Upper lobe of left lung (tissue), 6 donors: ENCODE results near the gene GALNT2. TPM values are rescaled to one million over a fixed set of nuclear protein-coding genes. Genes with fewer than 3 reads are reported as not detected.

Experiments
- ATAC-seq, 2 donors: fragments of 200-7000 bp; cut with Tn5 transposase; one replicate each; pipeline ENCODE4 v1.9.1; 2022; ENCODE audit warnings: mild to moderate bottlenecking in 2 of 2, moderate library complexity in 2 of 2; ENCODE audit not compliant: low FRiP score in 2 of 2
- DNase-seq, 2 donors: peaks; one replicate each; pipeline ENCODE4 v3.0.0-alpha.2; 2019 to 2020
- H3K27ac ChIP-seq, 4 donors: fragments of 200-600 bp; sonication (generic); one replicate each; pipeline ENCODE4 v1.5.1; 2016 to 2019
- H3K27me3 ChIP-seq, 4 donors: fragments of 200-600 bp; sonication (generic); one replicate each; pipeline ENCODE4 v1.5.1; 2017 to 2019
- H3K36me3 ChIP-seq, 4 donors: fragments of 200-600 bp; sonication (generic); one replicate each; pipeline ENCODE4 v1.5.1; 2016 to 2019
- H3K4me1 ChIP-seq, 4 donors: fragments of 200-600 bp; sonication (generic); one replicate each; pipeline ENCODE4 v1.5.1; 2018 to 2019
- H3K4me3 ChIP-seq, 4 donors: fragments of 200-600 bp; sonication (generic); one replicate each; pipeline ENCODE4 v1.5.1; 2017 to 2019; ENCODE audit warnings: mild to moderate bottlenecking in 2 of 4, moderate library complexity in 1 of 4
- H3K9me3 ChIP-seq, 4 donors: fragments of 200-600 bp; sonication (generic); one replicate each; pipeline ENCODE4 v1.5.1; 2018 to 2019
- CTCF ChIP-seq, 6 experiments: fragments of 450-650 bp in 4 of 6; fragments of 200-600 bp in 2 of 6; sonication (generic) in 2 of 6; IDR thresholded peaks; one replicate each; pipeline ENCODE4 v1.5.1; 2016 to 2019; ENCODE audit warnings: antibody characterized with exemption in 6 of 6
- EP300 ChIP-seq, 4 donors: sonication (generic); formaldehyde crosslinking; IDR thresholded peaks; one replicate each; pipeline ENCODE4 v1.5.1; 2017; ENCODE audit warnings: antibody characterized with exemption in 4 of 4, control low read depth in 2 of 4
- POLR2A ChIP-seq, 4 donors: fragments of 450-650 bp; IDR thresholded peaks; one replicate each; pipeline ENCODE4 v1.5.1; 2016 to 2017; ENCODE audit warnings: antibody characterized with exemption in 4 of 4, mild to moderate bottlenecking in 2 of 4
- POLR2AphosphoS5 ChIP-seq, 2 donors: sonication (generic); formaldehyde crosslinking; IDR thresholded peaks; one replicate each; pipeline ENCODE4 v1.5.1; 2017; ENCODE audit warnings: antibody characterized with exemption in 2 of 2
- WGBS, 2 donors: methylation state at CpG; one replicate each; pipeline ENCODE4 v1.1.5; 2017 to 2018; 5-methylcytosine and 5-hydroxymethylcytosine counted together
- total RNA-seq, 6 donors: library from RNA; depleted of rRNA in 4 of 6; stranded (reverse); fragments of >200 nt in 4 of 6; gene quantifications; one replicate each; pipeline versions ENCODE4 v1.1.0 to v1.2.1, GENCODE V29; 2016 to 2021
- donor health status: DM: no; HTN: no; CAD: no; lungs with moderate emphysema.
- donor health status: DM: no; HTN: yes; CAD: no; lungs with severe emphysema.

GALNT2 gene
- total RNA-seq, 6 donors from 2014 or later = 51.3 to 62.3 (median 56.2) TPM

DNA sequence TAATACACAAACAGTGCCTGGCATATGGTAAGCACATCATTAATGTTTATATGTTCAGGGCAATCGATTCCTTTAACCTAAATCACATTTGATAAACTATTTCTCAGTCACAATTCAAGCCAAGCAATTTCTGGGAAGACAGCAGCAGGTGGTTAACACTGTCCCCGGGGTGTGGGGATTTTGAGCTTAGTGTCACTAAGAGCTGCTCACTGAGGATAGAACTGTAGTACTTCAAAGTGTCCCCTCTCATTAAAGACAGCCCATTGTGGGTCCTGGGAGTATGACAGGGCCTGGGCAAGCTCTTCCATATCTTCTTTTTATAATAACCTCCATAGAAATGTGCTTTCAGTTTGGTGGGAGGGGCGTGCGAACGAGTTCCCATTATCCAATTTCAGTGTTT lies 8.4 kb upstream of the GALNT2 start:
- 85 to 91% methylated on average over 5 of the region's 5 CpGs for WGBS, 2 donors
- no peak overlapping the region for H3K27ac ChIP-seq
- TF ChIP-seq CTCF (IDR thresholded peaks at IDR 0.05) (no peak), EP300 (IDR thresholded peaks at IDR 0.05) (no peak), POLR2AphosphoS5 (IDR thresholded peaks at IDR 0.05) (no peak), POLR2A (IDR thresholded peaks at IDR 0.05) (no peak)
- H3K36me3 ChIP-seq = no peaks in the 10 kb centered on the region
- no peaks in the 10 kb centered on the region for H3K27me3 ChIP-seq
- ATAC-seq = no peak
- no peaks in the 10 kb centered on the region for H3K9me3 ChIP-seq
- H3K4me1 ChIP-seq = no peaks in the 10 kb centered on the region
- no peak overlapping the region for H3K4me3 ChIP-seq
- DNase-seq = no peak

DNA sequence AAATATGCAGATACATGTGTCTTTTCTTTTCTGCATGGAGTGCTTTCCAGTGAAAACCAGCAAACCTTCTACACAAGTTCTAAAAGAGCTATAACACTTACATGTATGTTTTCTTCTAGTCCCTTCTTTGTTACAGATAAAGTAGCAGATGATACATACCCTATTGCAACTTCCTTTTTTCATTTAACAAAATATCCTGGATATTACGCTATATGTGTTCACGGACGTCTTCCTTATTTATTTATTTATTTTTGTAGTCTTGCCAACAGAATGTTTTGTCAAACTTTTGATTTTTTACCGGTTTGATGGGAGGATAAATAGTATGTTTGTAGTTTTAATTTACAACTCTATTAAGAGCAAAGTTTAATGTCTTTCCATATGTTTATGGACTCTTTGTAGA lies 5.2 kb upstream of the GALNT2 start:
- Histone ChIP-seq H3K27me3 (no peaks in the 10 kb centered on the region), H3K4me1 (peaks cover 0 to 8% (median 7%) of the 10 kb centered on the region in 4 donors), H3K36me3 (no peaks in the 10 kb centered on the region), H3K27ac (no peak overlapping the region), H3K4me3 (no peak overlapping the region), H3K9me3 (no peaks in the 10 kb centered on the region)
- no peak for ATAC-seq
- 82 to 90% methylated on average over 4 of the region's 4 CpGs for WGBS, 2 donors
- TF ChIP-seq CTCF (IDR thresholded peaks at IDR 0.05) (no peak), POLR2A (IDR thresholded peaks at IDR 0.05) (no peak), EP300 (IDR thresholded peaks at IDR 0.05) (no peak), POLR2AphosphoS5 (IDR thresholded peaks at IDR 0.05) (no peak)
- no peak for DNase-seq

DNA sequence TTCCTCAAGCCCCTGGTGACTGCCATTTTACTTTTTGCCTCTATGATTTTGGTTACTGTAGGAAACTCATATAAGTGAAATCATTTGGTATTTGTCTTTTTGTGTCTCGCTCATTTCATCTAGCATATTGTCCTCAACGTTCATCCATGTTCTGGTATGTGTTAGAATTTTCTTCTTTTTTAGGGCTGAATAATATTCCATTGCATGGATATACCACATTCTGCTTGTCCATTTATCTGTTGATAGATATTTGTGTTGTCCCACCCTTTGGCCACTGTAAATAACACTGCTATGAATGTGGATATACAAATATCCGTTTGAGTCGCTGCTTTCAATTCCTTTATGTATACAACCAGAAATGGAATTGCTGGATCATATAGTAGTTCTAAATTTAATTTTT lies 4.5 kb upstream of the GALNT2 start:
- Histone ChIP-seq H3K27me3 (no peaks in the 10 kb centered on the region), H3K4me1 (peaks cover 0 to 8% (median 7%) of the 10 kb centered on the region in 4 donors), H3K9me3 (no peaks in the 10 kb centered on the region), H3K4me3 (no peak overlapping the region), H3K36me3 (no peaks in the 10 kb centered on the region), H3K27ac (no peak overlapping the region)
- TF ChIP-seq POLR2A (IDR thresholded peaks at IDR 0.05) (no peak), EP300 (IDR thresholded peaks at IDR 0.05) (no peak), CTCF (IDR thresholded peaks at IDR 0.05) (no peak), POLR2AphosphoS5 (IDR thresholded peaks at IDR 0.05) (no peak)
- ATAC-seq (no peak), DNase-seq (no peak)
- WGBS, 2 donors = 73 to 83% methylated on average over 4 of the region's 4 CpGs

DNA sequence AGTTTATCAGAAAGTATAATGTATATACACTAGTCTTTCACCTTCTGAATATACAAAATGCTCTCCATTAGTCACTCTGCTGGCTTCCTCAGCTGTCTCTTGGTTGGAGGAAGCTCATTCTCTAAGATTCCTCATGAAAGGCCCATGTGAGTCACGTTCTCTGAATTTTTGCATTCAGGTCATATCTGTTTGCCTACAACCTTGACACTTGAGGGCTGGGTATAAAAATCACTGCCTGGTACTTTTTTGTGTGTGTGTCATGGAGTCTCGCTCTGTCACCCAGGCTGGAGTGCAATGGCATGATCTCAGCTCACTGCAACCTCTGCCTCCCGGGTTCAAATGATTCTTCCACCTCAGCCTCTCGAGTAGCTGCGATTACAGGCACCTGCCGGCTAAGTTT lies 2.8 kb upstream of the GALNT2 start:
- ATAC-seq (no peak), DNase-seq (no peak)
- Histone ChIP-seq H3K4me3 (no peak overlapping the region), H3K27ac (no peak overlapping the region), H3K27me3 (no peaks in the 10 kb centered on the region), H3K4me1 (peaks cover 6 to 21% (median 17%) of the 10 kb centered on the region in 4 donors), H3K36me3 (no peaks in the 10 kb centered on the region), H3K9me3 (no peaks in the 10 kb centered on the region)
- TF ChIP-seq EP300 (IDR thresholded peaks at IDR 0.05) (no peak), POLR2AphosphoS5 (IDR thresholded peaks at IDR 0.05) (no peak), CTCF (IDR thresholded peaks at IDR 0.05) (no peak), POLR2A (IDR thresholded peaks at IDR 0.05) (no peak)
- WGBS, 2 donors = 95 to 98% methylated on average over 6 of the region's 6 CpGs

- Histone ChIP-seq H3K4me3 (no peak overlapping the region), H3K9me3 (no peaks in the 10 kb centered on the region), H3K36me3 (no peaks in the 10 kb centered on the region), H3K27me3 (no peaks in the 10 kb centered on the region), H3K27ac (no peak overlapping the region), H3K4me1 (peaks cover 6 to 26% (median 23%) of the 10 kb centered on the region in 4 donors)
- DNase-seq = no peak
- 86 to 93% methylated on average over 2 of the region's 2 CpGs for WGBS, 2 donors
- TF ChIP-seq POLR2A (IDR thresholded peaks at IDR 0.05) (no peak), EP300 (IDR thresholded peaks at IDR 0.05) (no peak), CTCF (IDR thresholded peaks at IDR 0.05) (no peak), POLR2AphosphoS5 (IDR thresholded peaks at IDR 0.05) (no peak)
- ATAC-seq = no peak
Measured at GRCh38 chr1:230065161-230065560, 1.9 kb upstream of the GALNT2 start.
